Cardiac fibroblast (primary cell): ENCODE data around the gene FSTL4.

Experiments
- DNase-seq, 2 donors: peaks; one replicate each; pipeline versions ENCODE4 v3.0.0 to v3.0.0-alpha.2; 2010; ENCODE audit warnings: low read depth in 2 of 2
- H3K4me3 ChIP-seq, 2 donors: replicated peaks in 1 of 2; 1 replicate in 1 of 2; 2 replicates in 1 of 2; pipeline ENCODE4 v1.5.1; 2011; ENCODE audit warnings: low read depth in 2 of 2, low read length in 2 of 2, mild to moderate bottlenecking in 2 of 2, moderate library complexity in 1 of 2
- TF ChIP-seq, protein P1 (sequence below): IDR thresholded peaks from one replicate; pipeline ENCODE4 v1.5.1; 2011; ENCODE audit warnings: low read depth, mild to moderate bottlenecking, low read length, inconsistent platforms

Gene FSTL4

DNA sequence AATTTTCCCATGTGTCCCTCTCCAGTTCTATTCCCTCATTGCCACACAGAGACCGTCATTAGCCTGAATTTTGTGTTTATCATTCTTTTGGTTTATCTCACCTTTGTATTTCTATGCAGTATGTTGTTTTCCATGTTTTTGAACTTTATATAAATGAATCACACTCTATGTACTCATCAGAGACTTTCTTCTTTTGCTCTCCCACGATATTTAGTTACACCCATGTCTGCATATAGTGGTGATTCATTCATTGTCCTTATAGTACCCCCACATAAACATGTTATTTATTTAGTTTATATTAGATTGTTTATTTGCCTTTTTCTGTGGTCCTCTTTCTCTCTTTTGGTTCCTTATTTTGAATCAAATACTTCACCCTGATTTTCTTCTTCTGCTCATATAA, 199.7 kb downstream of the FSTL4 start:
- H3K4me3 ChIP-seq, result no peak overlapping the region
- DNase-seq, result no peak
- TF ChIP-seq, protein P1, sequence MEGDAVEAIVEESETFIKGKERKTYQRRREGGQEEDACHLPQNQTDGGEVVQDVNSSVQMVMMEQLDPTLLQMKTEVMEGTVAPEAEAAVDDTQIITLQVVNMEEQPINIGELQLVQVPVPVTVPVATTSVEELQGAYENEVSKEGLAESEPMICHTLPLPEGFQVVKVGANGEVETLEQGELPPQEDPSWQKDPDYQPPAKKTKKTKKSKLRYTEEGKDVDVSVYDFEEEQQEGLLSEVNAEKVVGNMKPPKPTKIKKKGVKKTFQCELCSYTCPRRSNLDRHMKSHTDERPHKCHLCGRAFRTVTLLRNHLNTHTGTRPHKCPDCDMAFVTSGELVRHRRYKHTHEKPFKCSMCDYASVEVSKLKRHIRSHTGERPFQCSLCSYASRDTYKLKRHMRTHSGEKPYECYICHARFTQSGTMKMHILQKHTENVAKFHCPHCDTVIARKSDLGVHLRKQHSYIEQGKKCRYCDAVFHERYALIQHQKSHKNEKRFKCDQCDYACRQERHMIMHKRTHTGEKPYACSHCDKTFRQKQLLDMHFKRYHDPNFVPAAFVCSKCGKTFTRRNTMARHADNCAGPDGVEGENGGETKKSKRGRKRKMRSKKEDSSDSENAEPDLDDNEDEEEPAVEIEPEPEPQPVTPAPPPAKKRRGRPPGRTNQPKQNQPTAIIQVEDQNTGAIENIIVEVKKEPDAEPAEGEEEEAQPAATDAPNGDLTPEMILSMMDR, result no peak

DNA sequence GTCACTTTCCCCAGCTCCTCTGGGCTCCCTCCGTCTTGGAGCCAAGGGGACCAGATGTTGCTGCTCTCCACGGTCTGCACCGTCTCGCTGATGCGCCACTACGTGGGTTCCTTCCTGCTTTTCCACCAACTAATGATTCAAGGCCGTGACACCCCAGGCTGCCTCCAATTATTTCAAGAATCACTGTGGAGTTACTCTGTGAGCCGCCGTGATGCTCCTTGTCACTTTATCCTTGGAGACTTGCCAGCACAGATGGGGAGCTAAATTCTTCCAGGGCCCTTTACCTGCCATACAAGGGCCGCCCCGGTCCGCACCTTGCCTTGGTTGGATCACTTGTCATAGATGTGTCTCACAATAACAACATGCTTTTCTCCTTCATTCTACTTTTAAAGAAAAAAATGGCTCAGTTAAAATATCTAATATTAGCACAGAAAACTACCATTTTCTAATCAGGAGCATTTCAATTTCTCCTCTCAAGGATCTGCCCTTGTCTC, 202.0 kb downstream of the FSTL4 start:
- no peak for DNase-seq
- no peak overlapping the region for H3K4me3 ChIP-seq
- TF ChIP-seq, protein P1, result no peak

DNA sequence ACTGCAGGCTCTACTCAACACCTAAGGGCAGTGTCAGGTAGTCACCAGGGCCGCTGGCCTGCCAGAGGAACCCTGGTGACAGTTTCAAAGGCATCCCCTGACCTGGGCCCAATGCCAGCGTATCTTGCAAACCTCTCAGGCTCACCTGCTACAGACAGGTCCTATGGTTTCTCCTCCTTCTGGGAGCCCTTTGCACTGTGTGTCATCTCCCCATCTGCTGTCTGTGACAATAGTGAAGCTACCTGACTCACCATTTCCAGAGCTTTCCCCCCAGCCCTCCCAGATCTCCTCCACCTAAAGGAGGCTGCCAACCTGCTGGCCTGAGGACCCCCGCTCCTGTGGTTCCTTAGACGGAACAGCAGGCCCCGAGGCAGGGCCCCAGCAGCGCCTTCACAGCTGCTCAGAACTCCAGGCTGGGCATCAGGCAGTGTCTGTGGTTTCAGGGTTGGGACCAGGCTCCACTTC, 203.1 kb downstream of the FSTL4 start:
- no peak overlapping the region for H3K4me3 ChIP-seq
- DNase-seq, result no peak
- TF ChIP-seq, protein P1, result no peak

DNA sequence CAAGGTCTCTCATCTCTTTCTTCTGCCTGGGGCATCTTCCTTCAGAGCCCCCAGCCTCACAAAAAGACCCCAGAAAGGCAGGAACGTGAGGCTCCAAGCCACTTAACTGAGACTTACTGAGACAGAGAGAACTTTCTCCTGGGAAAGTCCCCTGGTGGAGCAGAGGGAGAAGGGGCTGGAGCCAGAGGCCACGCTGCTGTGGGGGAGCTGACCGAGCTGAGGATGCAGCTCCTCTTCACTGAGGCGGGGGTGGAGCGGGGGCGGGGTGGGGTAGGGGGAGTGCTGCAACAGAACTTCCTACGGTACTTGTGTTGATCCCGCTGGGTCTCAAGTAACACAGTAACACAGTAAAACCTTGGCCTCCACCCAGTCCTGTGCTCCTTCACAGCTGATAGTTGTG, 204.0 kb downstream of the FSTL4 start:
- no peak overlapping the region for H3K4me3 ChIP-seq
- DNase-seq, result no peak
- TF ChIP-seq, protein P1, result no peak

DNA sequence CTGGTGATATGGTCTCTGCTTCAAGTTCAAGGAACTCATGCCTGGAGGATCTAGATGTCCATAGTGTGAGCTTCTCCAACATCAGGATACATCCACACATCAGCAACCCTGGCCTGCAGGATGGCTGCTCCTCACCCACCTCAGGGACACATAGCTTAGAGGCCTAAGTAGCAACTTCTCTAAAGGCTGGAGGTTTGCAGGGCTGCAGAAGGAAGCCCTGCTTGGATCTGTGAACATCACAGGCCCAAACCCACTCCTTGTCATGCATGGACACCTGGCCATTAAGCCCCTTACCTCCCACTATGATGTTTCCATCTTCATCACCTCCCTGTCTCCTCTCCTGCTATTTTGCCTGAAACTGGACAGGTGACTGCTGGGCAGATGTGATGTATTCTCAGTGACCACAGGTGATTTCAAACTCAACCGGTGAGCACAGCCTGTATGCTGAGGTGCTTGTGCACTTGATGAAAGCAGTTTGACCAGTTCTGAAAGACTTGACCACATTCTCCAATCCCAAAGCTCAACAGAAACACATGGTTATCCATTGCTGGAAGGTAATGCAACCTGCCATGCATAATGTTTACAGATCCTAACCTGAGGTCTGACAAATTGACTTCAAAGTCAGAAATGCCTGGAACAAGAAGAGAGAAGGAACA, 205.2 kb downstream of the FSTL4 start:
- no peak overlapping the region for H3K4me3 ChIP-seq
- TF ChIP-seq, protein P1, result no peak
- no peak for DNase-seq

DNA sequence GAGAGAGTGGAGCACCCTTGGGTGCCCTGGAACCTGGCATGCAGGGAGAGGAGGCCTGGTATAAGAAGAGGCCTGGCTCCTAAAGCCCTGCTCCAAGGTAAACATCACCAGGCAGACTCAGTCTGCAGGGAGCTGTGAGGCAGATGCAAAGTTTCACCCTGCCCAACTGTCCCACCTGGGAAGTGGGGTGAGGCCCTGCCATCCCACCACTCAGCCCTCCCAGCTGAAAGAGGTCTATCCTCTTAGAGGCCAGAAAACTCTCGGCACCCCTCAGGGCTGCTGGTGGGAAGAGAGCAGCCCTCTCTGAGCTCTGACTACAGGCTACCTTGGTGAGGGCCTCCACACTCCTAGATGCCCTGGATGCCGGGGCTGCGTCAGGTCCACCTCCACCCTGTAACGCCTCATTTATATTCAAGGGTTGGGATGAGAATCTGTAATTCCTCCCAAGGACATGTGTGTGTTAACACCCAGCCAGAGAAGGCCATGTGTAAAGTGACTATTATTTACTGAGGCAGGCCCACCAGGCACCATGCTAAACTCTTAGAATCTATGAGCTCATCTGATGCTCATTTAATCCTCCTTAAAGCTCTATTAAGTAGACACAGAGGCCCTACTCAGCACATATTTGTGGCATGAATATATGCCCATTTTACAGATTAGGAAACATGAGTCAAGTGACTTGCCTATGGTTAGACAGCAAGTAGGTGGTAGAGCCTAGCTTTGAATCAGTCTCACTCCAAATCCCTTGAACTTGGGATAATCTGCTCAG, 205.9 kb downstream of the FSTL4 start:
- no peak for DNase-seq
- H3K4me3 ChIP-seq, result no peak overlapping the region
- TF ChIP-seq, protein P1, result no peak
